GM19035 (cell line): ENCODE data around the gene A1BG.

Experiments used
- ATAC-seq: cut with Tn5 transposase; IDR thresholded peaks from one replicate; pipeline ENCODE4 v1.9.1; 2021; ENCODE audit not compliant: unreplicated experiment

The A1BG gene

GRCh38 chr19:58305065-58305931 is 48.0 kb downstream of the A1BG start, which contains the start of gene ERVK3-1:
Gene ERVK3-1 (plus strand): TSS chr19:58305377. CDS start chr19:58312169, 6,792 bp downstream.
- ATAC-seq, result peak; percentile 96

GRCh38 chr19:58304748-58305064 is 48.6 kb downstream of the A1BG start:
- peak; percentile 16 for ATAC-seq

- no peak for ATAC-seq
Measured at GRCh38 chr19:58304255-58304654, 49.0 kb downstream of the A1BG start.

GRCh38 chr19:58300620-58301019 is 52.7 kb downstream of the A1BG start:
- no peak for ATAC-seq

GRCh38 chr19:58296104-58296503 is 57.2 kb downstream of the A1BG start:
- no peak for ATAC-seq
